ENCODE measurements around the gene TM7SF3.
A peak's percentile ranks its signal among the peaks of the same experiment; 100 is the strongest.
"Not testable (repeated sequence)": the region's sequence is repeated elsewhere in the genome, so short reads cannot be mapped to it uniquely, and the experiment has no call there.

The TM7SF3 gene

GRCh38 chr12:26976687-26977086, 37.5 kb downstream of the TM7SF3 start:
- no peak for DNase-seq

GRCh38 chr12:26971963-26972362, 42.2 kb downstream of the TM7SF3 start:
- DNase-seq = no peak

- no peak for DNase-seq
These were observed 44.0 kb downstream of the TM7SF3 start for GRCh38 chr12:26970136-26970535.

- DNase-seq = no peak
These were observed 47.3 kb downstream of the TM7SF3 start for GRCh38 chr12:26966842-26967241.

- no peak for DNase-seq
These were observed 50.8 kb downstream of the TM7SF3 start for GRCh38 chr12:26963413-26963812.

- no peak for DNase-seq
These were observed 52.4 kb downstream of the TM7SF3 start for GRCh38 chr12:26961803-26962202.

GRCh38 chr12:26961391-26961790, 52.8 kb downstream of the TM7SF3 start:
- not testable (repeated sequence) for DNase-seq

- no peak for DNase-seq
These were observed 60.2 kb downstream of the TM7SF3 start for GRCh38 chr12:26954027-26954426.

GRCh38 chr12:26953447-26953846, 60.7 kb downstream of the TM7SF3 start:
- no peak for DNase-seq

- no peak for DNase-seq
These were observed 65.9 kb downstream of the TM7SF3 start for GRCh38 chr12:26948309-26948708.

GRCh38 chr12:26941215-26941594, 73.0 kb downstream of the TM7SF3 start:
- DNase-seq = no peak

GRCh38 chr12:26940516-26941214, 73.5 kb downstream of the TM7SF3 start:
- no peak for DNase-seq

GRCh38 chr12:26939953-26940352, 74.2 kb downstream of the TM7SF3 start:
- DNase-seq = no peak

- peak; percentile 41 for DNase-seq
These were observed 74.9 kb downstream of the TM7SF3 start for GRCh38 chr12:26939192-26939832.

GRCh38 chr12:26938701-26939062, 75.5 kb downstream of the TM7SF3 start:
- peak; percentile 90 for DNase-seq

GRCh38 chr12:26937863-26938700, 76.1 kb downstream of the TM7SF3 start, which contains the start of the genes FGFR1OP2 and INTS13:
TSS of gene FGFR1OP2 (plus strand) at chr12:26938470. CDS start at chr12:26954159, 15,689 bp downstream.
TSS of gene INTS13 (minus strand) at chr12:26937981. CDS start at chr12:26936803, 1,178 bp downstream.
- DNase-seq = peak; percentile 100

- no peak for DNase-seq
These were observed 76.7 kb downstream of the TM7SF3 start for GRCh38 chr12:26937443-26937862.

- DNase-seq = peak; percentile 47
These were observed 77.4 kb downstream of the TM7SF3 start for GRCh38 chr12:26936559-26937442.

- no peak for DNase-seq
These were observed 78.4 kb downstream of the TM7SF3 start for GRCh38 chr12:26935636-26936378.

- no peak for DNase-seq
These were observed 84.6 kb downstream of the TM7SF3 start for GRCh38 chr12:26929590-26929989.

GRCh38 chr12:26928661-26929060, 85.5 kb downstream of the TM7SF3 start:
- DNase-seq = no peak

All from DMS53 (cell line).